GM12874 (cell line): ENCODE data around the gene IGSF1.
A peak's percentile ranks its signal among the peaks of the same experiment; 100 is the strongest.

Experiments used
- TF ChIP-seq, protein P1 (sequence below): IDR thresholded peaks from 2 replicates; pipeline ENCODE4 v1.5.1; 2011; ENCODE audit warnings: low read depth, mild to moderate bottlenecking, control low read depth, low read length, moderate library complexity; ENCODE audit not compliant: insufficient read depth

Gene IGSF1

DNA sequence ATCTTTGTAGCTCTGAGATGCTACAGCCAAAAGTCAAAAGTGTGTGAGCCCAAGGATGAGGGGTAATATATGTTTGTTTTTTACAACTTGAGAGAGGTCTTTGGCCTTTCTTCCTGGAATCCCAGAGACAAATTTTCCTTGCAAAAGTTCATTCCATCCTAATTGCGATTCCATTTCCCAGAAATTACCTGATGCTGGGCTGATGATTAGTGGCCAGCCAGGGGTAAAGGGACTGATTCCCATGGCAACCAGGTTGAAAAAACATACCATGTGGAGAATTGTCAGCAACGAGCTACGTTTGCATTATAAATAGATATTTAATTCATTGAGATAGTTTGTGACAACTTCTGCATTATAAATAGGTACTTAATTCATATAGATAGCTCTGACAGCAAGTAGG lies 17.8 kb downstream of the IGSF1 start:
- TF ChIP-seq, protein P1, sequence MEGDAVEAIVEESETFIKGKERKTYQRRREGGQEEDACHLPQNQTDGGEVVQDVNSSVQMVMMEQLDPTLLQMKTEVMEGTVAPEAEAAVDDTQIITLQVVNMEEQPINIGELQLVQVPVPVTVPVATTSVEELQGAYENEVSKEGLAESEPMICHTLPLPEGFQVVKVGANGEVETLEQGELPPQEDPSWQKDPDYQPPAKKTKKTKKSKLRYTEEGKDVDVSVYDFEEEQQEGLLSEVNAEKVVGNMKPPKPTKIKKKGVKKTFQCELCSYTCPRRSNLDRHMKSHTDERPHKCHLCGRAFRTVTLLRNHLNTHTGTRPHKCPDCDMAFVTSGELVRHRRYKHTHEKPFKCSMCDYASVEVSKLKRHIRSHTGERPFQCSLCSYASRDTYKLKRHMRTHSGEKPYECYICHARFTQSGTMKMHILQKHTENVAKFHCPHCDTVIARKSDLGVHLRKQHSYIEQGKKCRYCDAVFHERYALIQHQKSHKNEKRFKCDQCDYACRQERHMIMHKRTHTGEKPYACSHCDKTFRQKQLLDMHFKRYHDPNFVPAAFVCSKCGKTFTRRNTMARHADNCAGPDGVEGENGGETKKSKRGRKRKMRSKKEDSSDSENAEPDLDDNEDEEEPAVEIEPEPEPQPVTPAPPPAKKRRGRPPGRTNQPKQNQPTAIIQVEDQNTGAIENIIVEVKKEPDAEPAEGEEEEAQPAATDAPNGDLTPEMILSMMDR = no peak

DNA sequence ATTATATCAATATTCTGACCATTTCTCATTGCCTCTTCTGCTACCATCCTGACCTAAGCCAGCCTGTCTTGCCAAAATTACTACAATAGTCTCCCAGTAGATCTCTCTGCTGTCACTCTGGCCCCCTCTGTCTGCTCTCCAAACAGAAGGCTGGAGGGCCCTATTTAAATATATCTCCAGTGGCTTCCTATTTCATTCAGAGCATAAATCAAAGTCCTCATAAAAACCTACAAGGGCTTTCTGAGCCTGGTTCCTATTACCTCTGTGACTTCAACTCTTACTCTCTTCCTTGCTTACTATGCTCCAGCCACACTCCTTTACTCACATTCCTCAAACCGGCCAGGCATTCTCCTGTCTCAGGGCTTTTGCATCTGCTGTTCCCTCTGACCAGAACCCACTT lies 19.0 kb downstream of the IGSF1 start:
- TF ChIP-seq, protein P1 = no peak

DNA sequence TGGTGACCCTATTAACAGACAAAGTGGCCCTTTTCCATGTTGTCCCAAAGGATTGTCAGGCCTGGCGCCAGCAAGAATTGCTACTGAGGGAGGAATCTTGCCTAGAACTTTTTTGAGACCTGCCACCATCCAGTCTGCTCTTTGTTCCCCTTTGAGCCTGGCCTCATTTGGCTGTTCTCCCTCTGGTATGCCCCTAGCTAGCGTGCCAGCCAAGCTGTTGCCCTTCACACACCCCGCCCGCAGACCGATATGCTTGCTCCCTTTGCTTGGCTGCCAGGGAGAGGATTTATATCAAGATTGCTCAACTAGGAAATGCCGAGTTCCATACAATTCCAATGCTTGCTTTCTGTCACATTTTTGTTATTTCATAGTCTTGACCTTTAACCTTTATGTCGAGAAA lies 24.4 kb downstream of the IGSF1 start:
- TF ChIP-seq, protein P1 = no peak

DNA sequence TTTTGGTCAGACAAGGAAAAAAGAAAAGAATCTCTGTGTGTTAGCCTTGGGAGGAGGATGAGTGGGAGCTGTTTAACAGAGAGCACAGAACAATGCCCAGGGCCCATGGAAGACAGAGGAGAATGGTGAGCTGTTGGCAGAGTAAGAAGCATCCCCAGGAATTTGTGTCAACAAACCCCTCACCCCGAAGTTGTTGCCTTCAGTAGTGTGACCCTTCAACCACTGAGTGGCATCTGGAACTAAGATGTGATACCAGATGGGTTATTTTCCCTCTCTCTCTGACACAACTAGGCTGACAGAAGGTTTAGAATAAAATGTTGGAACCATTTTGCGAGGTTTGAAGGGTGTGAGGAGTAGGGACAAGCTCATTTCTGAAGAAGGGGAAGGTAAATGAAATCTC lies 25.1 kb downstream of the IGSF1 start:
- TF ChIP-seq, protein P1 = no peak

DNA sequence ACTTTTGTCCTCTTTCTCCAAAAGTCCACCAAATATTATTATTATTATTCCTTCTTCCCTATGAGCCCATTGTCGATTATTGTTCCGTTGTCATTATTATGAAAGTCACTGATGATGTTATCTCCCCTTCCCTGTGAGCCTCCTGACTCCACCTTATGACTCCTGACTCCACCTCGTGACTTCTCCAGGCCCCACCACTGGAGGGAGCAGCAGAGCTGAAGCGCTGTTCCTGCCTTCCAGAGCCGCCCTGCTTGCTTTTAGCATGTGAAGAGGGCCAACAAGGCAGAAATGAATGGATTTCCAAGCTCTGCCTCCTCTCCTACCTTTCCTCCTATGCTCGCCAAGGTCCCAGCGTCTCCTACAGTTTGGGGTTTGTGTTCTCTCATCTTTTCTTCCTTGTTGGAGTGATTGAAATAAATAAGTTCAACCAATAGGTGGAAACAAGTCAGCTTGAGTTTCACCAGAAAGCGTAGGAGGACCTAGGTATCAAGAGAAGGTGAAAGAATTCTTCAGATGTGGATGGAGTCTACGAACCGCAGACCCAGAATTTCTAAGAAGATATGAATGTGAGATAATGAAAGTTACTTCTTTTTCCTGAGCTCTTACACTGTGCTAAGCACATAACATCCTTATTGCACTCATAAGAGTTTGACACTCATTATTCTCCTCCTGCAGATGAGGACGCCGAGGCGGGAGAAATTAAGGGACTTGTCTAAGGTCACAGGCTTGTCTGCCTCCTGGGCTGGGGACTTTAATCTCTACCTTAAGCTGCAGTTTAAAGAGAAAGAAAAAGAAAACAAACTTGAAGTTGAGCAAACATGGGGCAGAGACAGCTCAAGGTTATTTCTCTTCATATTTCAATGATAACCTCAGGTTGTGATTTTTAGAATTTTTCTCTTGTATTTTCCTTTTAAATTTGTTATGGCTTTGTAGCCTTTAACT lies 26.1 kb downstream of the IGSF1 start:
- TF ChIP-seq, protein P1 = peak; percentile 36; the same call in 1 of the 2 replicates

DNA sequence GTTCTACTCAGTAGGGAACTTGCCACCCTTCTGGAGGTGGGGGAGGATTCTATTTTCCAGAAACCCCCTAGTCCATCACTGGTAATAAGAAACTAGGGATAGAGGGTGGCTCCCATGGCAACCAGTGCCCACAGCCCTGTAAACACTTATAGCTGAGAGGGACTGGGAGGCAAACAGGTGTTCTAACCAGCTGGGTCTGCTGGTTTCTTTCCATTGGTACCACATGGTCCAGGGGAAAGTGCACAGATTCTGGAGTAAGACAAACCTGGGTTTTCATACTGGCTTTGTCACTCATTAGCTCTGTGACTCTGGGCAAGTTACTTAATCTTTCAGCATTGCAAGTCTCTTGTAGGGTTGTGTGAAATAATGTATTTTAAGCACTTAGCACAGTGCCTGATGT lies 26.9 kb downstream of the IGSF1 start:
- TF ChIP-seq, protein P1 = no peak

DNA sequence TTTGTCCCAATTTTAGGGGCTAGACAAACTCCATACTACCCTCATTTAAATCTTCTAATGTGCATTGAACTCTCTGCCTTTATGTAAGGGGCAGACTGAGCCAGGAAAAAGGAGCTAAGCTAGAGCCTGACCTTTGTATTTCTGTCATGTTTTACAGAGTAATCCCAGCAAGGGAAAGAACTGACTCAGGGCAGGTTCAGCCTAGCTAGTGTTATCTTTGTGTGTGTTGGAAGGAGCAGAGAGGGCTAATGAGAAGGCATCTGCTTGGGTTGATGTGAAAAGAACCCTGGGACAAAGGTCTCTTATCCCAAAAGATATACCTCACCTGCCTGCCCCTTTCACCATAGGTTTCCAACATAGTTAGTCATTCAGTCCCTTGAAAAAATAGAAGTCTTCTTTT lies 31.7 kb downstream of the IGSF1 start:
- TF ChIP-seq, protein P1 = no peak
